Mesodermal cell (in vitro differentiated cells): ENCODE results near the gene ARHGAP6.

Experiments
- H3K27ac ChIP-seq: 2 replicates; pipeline ENCODE4 v1.7.0; 2013; ENCODE audit warnings: mild to moderate bottlenecking, low read depth, low read length, moderate library complexity; ENCODE audit not compliant: severe bottlenecking
- H3K36me3 ChIP-seq: 2 replicates; pipeline ENCODE4 v1.7.1; 2013; ENCODE audit warnings: mild to moderate bottlenecking, low read length, moderate library complexity; ENCODE audit not compliant: control insufficient read depth, insufficient read depth
- H3K4me1 ChIP-seq: one replicate; pipeline ENCODE4 v1.7.1; 2013; ENCODE audit warnings: mild to moderate bottlenecking, low read length; ENCODE audit not compliant: insufficient read depth, control insufficient read depth, poor library complexity, severe bottlenecking
- H3K4me3 ChIP-seq: 2 replicates; pipeline ENCODE4 v1.7.0; 2013; ENCODE audit warnings: low read length, control low read depth, mild to moderate bottlenecking; ENCODE audit not compliant: insufficient read depth, poor library complexity, severe bottlenecking; ENCODE audit errors: extremely low read depth
- H3K9me3 ChIP-seq: 2 replicates; pipeline ENCODE4 v1.7.1; 2013; ENCODE audit warnings: mild to moderate bottlenecking, low read length, moderate library complexity; ENCODE audit not compliant: control insufficient read depth
- WGBS, 2 experiments: methylation state at CpG; one replicate each; pipeline ENCODE4 v1.1.5; 2013; ENCODE audit warnings: missing lambda C conversion rate in 2 of 2; ENCODE audit not compliant: insufficient coverage in 2 of 2; 5-methylcytosine and 5-hydroxymethylcytosine counted together

The ARHGAP6 gene

DNA sequence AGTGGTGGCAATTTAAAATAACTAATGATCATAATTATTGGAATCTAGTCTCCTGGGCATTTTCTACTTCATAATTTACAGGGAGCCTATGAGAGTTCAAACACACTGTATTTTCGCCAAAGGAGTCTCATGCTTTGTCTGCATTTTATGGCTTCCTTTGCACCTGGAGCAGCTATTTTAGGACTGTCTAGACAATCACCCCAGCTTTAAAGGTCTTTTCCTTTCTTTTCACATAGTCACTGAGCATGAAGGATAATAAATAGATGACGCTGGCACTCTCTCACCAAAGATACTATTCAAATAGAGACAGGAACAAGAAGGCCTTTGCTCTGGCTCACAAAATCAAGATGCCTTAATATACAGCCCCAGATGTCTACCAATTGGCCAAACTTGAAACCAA, 329.5 kb downstream of the ARHGAP6 start:
- no peaks in the 10 kb centered on the region for H3K4me1 ChIP-seq
- no peak overlapping the region for H3K4me3 ChIP-seq
- WGBS, 2 experiments, result 86% methylated on average over 1 of the region's 2 CpGs; no CpG with 5 or more reads in 1 of the 2 experiments
- no peaks in the 10 kb centered on the region for H3K9me3 ChIP-seq
- no peaks in the 10 kb centered on the region for H3K36me3 ChIP-seq
- no peak overlapping the region for H3K27ac ChIP-seq

DNA sequence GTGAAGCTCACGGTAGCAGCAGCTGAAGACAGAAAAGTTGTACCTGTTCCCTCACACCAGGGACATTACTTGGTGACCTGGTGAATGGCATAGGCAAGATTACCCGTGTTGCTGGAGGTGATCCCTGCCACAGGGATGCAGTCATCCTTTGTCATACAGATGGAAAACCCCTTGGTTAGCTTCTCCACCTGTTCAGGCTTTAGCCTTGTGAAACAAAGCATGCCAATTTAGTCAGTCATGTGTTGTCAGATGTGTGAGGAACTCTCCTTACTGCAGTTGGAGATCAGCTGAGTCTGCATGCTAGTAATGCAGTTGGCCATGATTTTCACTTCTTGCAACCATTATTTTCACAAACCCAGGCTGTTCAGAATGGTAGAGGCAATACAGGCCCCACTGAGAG, 331.6 kb downstream of the ARHGAP6 start:
- no peaks in the 10 kb centered on the region for H3K9me3 ChIP-seq
- no peak overlapping the region for H3K4me3 ChIP-seq
- no peak overlapping the region for H3K27ac ChIP-seq
- no CpG with 5 or more reads among the region's 2 CpGs for WGBS, 2 experiments
- no peaks in the 10 kb centered on the region for H3K36me3 ChIP-seq
- H3K4me1 ChIP-seq, result no peaks in the 10 kb centered on the region

DNA sequence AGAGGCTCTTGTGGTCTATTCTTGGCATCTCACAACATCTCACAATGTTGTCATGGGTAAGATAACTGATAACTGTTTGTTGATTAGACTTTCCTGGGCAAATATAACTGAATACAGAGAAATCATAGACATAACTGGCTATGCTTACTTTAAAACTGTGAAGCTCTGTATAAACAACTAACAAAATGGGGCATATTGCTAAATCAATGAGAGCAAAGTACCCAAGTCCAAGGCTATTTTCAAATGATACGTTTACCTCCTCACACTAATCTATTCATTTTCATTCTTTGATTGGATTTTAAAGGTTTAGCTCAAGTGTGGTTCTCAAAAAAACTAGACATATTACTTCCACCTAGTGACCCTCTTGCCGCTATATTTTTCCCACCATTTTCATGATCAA, 333.9 kb downstream of the ARHGAP6 start:
- no peaks in the 10 kb centered on the region for H3K9me3 ChIP-seq
- H3K4me1 ChIP-seq, result no peaks in the 10 kb centered on the region
- no peaks in the 10 kb centered on the region for H3K36me3 ChIP-seq
- H3K4me3 ChIP-seq, result no peak overlapping the region
- WGBS, 2 experiments, result 100% methylated on average over 1 of the region's 2 CpGs; no CpG with 5 or more reads in 1 of the 2 experiments
- no peak overlapping the region for H3K27ac ChIP-seq

DNA sequence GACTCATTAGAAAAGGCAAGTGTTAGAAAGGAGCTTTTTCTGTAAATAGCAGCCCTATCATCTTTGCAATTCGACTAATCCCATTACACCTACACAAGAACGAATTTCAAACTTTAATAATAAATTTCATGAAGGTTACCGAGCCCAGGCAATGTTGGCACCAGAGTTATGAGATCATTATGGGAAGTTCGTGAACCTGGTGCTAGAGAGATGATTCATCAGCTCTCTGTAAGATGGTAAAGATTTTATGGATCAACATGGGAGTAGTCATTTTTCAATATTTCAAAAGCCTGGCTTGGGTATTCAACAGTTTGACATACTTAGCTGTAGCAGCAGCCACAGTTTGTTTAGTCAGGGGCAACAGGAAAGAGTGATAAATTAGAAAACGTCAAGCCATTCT, 336.7 kb downstream of the ARHGAP6 start:
- WGBS, 2 experiments, result no CpG with 5 or more reads among the region's 5 CpGs
- no peak overlapping the region for H3K27ac ChIP-seq
- no peaks in the 10 kb centered on the region for H3K4me1 ChIP-seq
- no peak overlapping the region for H3K4me3 ChIP-seq
- no peaks in the 10 kb centered on the region for H3K9me3 ChIP-seq
- no peaks in the 10 kb centered on the region for H3K36me3 ChIP-seq

DNA sequence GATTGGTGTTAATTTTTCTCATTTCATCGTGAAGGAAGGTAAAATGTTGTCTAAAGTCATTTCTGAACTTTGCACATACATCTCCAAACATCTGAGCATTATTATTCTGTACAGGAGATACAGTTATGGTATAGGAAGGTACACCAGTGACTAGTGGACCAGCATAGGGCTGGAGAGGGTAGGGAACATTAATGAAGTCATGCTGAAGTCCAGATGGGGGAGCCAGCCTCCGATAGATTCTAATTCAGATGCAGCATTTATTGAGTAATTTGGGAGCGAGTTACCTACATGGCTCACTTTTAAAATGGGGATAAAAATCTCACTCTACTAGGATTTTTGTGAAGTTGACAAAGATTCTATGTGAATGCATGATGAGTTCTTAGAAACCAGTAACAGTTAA, 337.6 kb downstream of the ARHGAP6 start:
- Histone ChIP-seq H3K4me1 (no peaks in the 10 kb centered on the region), H3K27ac (no peak overlapping the region), H3K36me3 (no peaks in the 10 kb centered on the region), H3K9me3 (no peaks in the 10 kb centered on the region), H3K4me3 (no peak overlapping the region)
- no CpG with 5 or more reads among the region's 3 CpGs for WGBS, 2 experiments

DNA sequence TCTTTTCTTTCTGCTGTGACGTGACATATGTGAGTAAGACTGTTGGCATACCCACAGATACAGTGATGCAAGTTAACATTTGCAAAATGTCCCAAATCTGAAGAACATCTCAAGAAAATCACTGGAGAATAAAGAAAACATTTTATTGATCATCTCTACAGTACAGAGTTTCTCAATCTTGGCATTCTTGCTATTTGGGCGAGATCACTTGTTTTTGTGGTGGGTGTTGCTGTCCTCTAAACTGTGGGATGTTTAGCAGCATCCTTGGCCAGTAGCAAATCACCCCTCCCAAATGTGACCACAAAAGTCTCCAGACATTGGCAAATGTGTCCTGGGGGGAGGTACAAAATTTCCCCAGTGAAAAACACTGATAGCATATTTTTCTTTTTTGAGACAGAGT, 343.7 kb downstream of the ARHGAP6 start:
- no CpG with 5 or more reads among the region's 2 CpGs for WGBS, 2 experiments

DNA sequence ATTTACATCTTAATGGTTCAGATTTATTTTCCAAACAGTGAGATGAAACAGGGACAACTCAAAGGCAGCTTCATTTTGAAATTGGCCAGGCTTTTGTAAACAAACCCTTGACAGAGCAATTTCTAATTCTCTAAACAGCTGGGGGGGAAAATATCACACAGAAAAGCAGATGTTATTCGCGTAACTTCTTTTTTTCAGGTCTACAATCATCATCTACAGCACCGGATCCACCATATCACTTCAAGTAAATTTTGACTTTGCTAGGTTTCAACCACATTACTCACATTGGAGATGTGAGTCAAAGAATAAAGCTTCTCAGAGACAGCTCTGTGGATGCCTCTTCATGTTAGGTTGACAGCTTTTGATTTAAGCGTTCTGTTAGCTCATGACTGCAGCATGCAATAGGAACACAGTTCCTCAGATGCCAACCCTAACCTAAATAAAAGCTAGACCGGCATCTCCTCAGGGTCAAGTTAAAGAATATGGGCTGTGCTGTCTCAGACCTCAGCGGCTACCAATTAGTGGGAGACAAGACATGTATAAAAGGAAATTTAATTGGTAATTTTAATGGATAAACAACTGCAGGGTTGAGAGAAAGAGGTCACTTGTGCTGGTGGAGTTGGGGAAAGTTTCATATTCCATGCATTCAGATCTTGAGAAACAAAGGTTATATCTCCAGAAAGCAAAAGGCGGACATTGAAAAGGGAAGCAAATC, 345.8 kb downstream of the ARHGAP6 start:
- Histone ChIP-seq H3K36me3 (no peaks in the 10 kb centered on the region), H3K4me1 (no peaks in the 10 kb centered on the region), H3K9me3 (no peaks in the 10 kb centered on the region), H3K27ac (no peak overlapping the region), H3K4me3 (no peak overlapping the region)
- WGBS, 2 experiments, result 100% methylated on average over 1 of the region's 7 CpGs; no CpG with 5 or more reads in 1 of the 2 experiments

More for the DNA sequence above, 343.7 kb downstream of the ARHGAP6 start:
- Histone ChIP-seq H3K36me3 (no peaks in the 10 kb centered on the region), H3K27ac (no peak overlapping the region), H3K9me3 (no peaks in the 10 kb centered on the region), H3K4me3 (no peak overlapping the region), H3K4me1 (no peaks in the 10 kb centered on the region)

DNA sequence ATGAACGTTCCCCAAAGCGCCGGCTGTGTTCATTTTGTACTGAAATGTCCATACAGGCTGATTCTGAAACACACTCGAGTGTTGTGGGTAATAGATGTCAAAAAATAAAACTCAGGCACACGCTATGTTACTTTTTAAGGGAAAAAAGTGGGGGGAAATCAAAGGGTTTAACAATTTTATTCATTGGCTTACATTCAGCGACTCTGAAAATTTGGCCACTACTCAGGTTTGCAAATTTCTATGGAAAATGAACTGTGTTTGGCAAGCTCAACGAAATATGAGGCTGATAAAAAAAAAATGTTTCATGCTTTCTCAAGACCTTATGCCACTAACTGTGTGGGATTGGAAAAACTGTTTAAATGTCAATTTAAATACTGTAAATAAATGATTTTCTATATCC, 354.0 kb downstream of the ARHGAP6 start:
- Histone ChIP-seq H3K4me3 (no peak overlapping the region), H3K36me3 (no peaks in the 10 kb centered on the region), H3K27ac (no peak overlapping the region), H3K4me1 (no peaks in the 10 kb centered on the region), H3K9me3 (no peaks in the 10 kb centered on the region)
- WGBS, 2 experiments, result 97% methylated on average over 3 of the region's 7 CpGs; no CpG with 5 or more reads in 1 of the 2 experiments

DNA sequence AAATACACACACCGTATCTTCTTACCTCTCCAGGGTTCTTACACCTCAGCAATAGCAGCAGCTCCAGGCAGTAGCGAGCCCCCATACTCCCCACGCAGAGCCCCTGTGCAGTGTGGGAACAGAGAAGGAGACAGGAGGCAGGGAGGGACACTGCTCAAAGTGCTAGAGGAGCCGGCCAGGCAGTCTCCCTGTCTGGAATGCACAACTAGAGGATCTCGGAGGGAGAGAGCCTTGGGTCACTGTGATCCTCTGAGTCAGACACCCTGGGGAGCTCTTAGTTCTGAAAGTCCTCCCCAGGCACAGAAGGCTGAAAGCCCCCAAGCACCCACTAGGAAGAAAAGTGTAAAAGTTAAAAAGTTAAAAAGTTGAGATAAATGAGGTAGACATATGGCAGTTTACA, 356.5 kb downstream of the ARHGAP6 start:
- no peak overlapping the region for H3K4me3 ChIP-seq
- H3K27ac ChIP-seq, result no peak overlapping the region
- no peaks in the 10 kb centered on the region for H3K4me1 ChIP-seq
- H3K9me3 ChIP-seq, result no peaks in the 10 kb centered on the region
- WGBS, 2 experiments, result no CpG with 5 or more reads among the region's 5 CpGs
- no peaks in the 10 kb centered on the region for H3K36me3 ChIP-seq

DNA sequence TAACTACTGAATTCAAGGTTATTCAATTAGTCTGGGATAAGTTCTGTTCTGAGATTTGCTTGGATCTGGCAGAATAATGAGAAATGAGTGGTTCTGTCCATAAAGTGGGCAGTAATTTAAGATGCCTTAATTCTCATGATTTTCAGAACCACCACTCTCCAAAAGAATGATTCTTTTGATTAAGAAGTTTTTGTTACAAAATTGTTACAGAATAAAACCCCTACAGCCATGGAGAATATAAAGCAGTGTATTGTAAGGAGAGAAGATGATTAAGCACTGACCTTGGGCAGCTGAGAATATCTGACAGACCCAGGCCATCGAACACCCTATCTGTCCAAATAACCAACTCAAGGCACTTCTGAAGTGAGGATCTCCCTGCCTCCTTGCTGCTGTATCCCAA, 360.1 kb downstream of the ARHGAP6 start:
- 100% methylated on average over 1 of the region's 1 CpG; no CpG with 5 or more reads in 1 of the 2 experiments for WGBS, 2 experiments
- Histone ChIP-seq H3K27ac (no peak overlapping the region), H3K9me3 (no peaks in the 10 kb centered on the region), H3K36me3 (no peaks in the 10 kb centered on the region), H3K4me3 (no peak overlapping the region), H3K4me1 (no peaks in the 10 kb centered on the region)

DNA sequence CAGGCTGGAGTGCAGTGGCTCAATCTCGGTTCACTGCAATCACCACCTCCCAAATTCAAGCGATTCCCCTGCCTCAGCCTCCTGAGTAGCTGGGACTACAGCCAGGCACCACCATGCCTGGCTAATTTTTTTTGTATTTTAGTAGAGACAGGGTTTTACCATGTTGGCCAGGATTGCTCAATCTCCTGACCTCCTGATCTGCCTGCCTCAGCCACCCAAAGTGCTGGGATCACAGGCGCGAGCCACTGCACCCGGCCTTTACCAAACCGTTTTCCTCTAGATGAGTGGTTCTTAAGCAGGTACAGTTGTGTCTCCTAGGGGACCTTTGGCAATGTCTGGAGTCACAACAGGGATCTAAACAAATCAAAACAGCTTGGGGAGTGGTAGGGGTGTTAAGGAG, 360.9 kb downstream of the ARHGAP6 start:
- Histone ChIP-seq H3K36me3 (no peaks in the 10 kb centered on the region), H3K4me3 (no peak overlapping the region)
- WGBS, 2 experiments, result 40% methylated on average over 2 of the region's 6 CpGs; no CpG with 5 or more reads in 1 of the 2 experiments

More for the DNA sequence above, 360.9 kb downstream of the ARHGAP6 start:
- no peak overlapping the region for H3K27ac ChIP-seq
- no peaks in the 10 kb centered on the region for H3K4me1 ChIP-seq
- no peaks in the 10 kb centered on the region for H3K9me3 ChIP-seq
